Upper lobe of left lung (tissue), 4 donors: ENCODE data around the gene JRKL.

Experiments
- CTCF ChIP-seq, 6 experiments: fragments of 450-650 bp in 4 of 6; fragments of 200-600 bp in 2 of 6; sonication (generic) in 2 of 6; IDR thresholded peaks; one replicate each; pipeline ENCODE4 v1.5.1; 2016 to 2019; ENCODE audit warnings: antibody characterized with exemption in 6 of 6
- EP300 ChIP-seq, 4 donors: sonication (generic); formaldehyde crosslinking; IDR thresholded peaks; one replicate each; pipeline ENCODE4 v1.5.1; 2017; ENCODE audit warnings: antibody characterized with exemption in 4 of 4, control low read depth in 2 of 4
- POLR2A ChIP-seq, 4 donors: fragments of 450-650 bp; IDR thresholded peaks; one replicate each; pipeline ENCODE4 v1.5.1; 2016 to 2017; ENCODE audit warnings: antibody characterized with exemption in 4 of 4, mild to moderate bottlenecking in 2 of 4

GRCh38 chr11:96391698-96392307 lies 2.0 kb downstream of the JRKL start:
- TF ChIP-seq CTCF (IDR thresholded peaks at IDR 0.05): no peak
- no peak for TF ChIP-seq POLR2A (IDR thresholded peaks at IDR 0.05)
- no peak for TF ChIP-seq EP300 (IDR thresholded peaks at IDR 0.05)
